ENCODE results near the gene PDE1C. TPM values are rescaled to one million over a fixed set of nuclear protein-coding genes. Genes with fewer than 3 reads are reported as not detected.

The PDE1C gene
- total and polyA plus RNA-seq, 8 donors, result 1.2 to 4.2 (median 2.2) TPM

DNA sequence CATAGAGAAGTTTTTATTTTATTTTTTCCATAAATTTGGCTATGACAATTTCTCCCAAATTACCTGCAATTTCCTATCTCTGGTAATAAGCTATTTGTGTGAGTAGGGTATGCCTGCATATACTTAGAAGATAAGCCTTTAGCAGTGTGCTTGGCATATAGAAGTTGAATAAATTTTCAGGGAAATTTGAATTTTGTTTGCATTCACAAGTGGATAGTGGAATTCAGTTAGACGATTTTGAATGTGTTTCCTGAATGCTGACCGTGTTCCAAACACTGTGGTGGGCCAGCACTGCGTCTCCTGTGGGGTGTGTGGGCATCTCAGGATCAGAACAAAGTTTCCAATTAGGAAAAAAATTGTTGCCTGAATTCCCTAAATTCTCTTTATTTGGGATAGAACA is 283.9 kb downstream of the PDE1C start:
- no peaks in the 10 kb centered on the region for H3K9me3 ChIP-seq
- ATAC-seq (no peak), DNase-seq (no peak), FAIRE-seq (no peak)
- TF ChIP-seq, protein P1, sequence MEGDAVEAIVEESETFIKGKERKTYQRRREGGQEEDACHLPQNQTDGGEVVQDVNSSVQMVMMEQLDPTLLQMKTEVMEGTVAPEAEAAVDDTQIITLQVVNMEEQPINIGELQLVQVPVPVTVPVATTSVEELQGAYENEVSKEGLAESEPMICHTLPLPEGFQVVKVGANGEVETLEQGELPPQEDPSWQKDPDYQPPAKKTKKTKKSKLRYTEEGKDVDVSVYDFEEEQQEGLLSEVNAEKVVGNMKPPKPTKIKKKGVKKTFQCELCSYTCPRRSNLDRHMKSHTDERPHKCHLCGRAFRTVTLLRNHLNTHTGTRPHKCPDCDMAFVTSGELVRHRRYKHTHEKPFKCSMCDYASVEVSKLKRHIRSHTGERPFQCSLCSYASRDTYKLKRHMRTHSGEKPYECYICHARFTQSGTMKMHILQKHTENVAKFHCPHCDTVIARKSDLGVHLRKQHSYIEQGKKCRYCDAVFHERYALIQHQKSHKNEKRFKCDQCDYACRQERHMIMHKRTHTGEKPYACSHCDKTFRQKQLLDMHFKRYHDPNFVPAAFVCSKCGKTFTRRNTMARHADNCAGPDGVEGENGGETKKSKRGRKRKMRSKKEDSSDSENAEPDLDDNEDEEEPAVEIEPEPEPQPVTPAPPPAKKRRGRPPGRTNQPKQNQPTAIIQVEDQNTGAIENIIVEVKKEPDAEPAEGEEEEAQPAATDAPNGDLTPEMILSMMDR (IDR thresholded peaks at IDR 0.05), result no peak
- H3K27me3 ChIP-seq, result no peaks in the 10 kb centered on the region
- H3K36me3 ChIP-seq, result no peaks in the 10 kb centered on the region
- WGBS, 2 donors, result 75 to 85% methylated on average over 3 of the region's 3 CpGs
- intact Hi-C loops (cut with DNase I), result loop anchor here in 1 of 3 donors (10.0 kb wide), 1 partner anchor 378 kb away; no protein-coding TSS in a partner anchor
- no peak overlapping the region for H3K4me3 ChIP-seq
- no peaks in the 10 kb centered on the region for H3K4me1 ChIP-seq
- H3K27ac ChIP-seq, result no peak overlapping the region

GRCh38 chr7:31785101-31785500 is 285.1 kb downstream of the PDE1C start:
- Histone ChIP-seq H3K36me3 (no peaks in the 10 kb centered on the region), H3K27ac (no peak overlapping the region), H3K27me3 (no peaks in the 10 kb centered on the region), H3K9me3 (no peaks in the 10 kb centered on the region), H3K4me3 (no peak overlapping the region), H3K4me1 (no peaks in the 10 kb centered on the region)
- TF ChIP-seq, protein P1 (IDR thresholded peaks at IDR 0.05), result no peak
- 65 to 84% methylated on average over 2 of the region's 2 CpGs for WGBS, 2 donors
- no peak for ATAC-seq
- DNase-seq, result no peak
- FAIRE-seq, result no peak
- intact Hi-C loops (cut with DNase I), result loop anchor here in 1 of 3 donors (10.0 kb wide), 1 partner anchor 380 kb away; no protein-coding TSS in a partner anchor

GRCh38 chr7:31783221-31783620 is 287.0 kb downstream of the PDE1C start:
- ATAC-seq (no peak), FAIRE-seq (no peak), DNase-seq (no peak)
- Histone ChIP-seq H3K27me3 (no peaks in the 10 kb centered on the region), H3K4me3 (no peak overlapping the region), H3K9me3 (no peaks in the 10 kb centered on the region), H3K36me3 (no peaks in the 10 kb centered on the region), H3K4me1 (no peaks in the 10 kb centered on the region), H3K27ac (no peak overlapping the region)
- TF ChIP-seq, protein P1 (IDR thresholded peaks at IDR 0.05), result no peak
- intact Hi-C loops (cut with DNase I), result loop anchor here in 1 of 3 donors (10.0 kb wide), 1 partner anchor 382 kb away; no protein-coding TSS in a partner anchor
- WGBS, 2 donors, result 40 to 48% methylated on average over 2 of the region's 2 CpGs

GRCh38 chr7:31782411-31782991 is 287.7 kb downstream of the PDE1C start:
- WGBS, 2 donors, result 32 to 36% methylated on average over 7 of the region's 7 CpGs
- DNase-seq (peak in 1 of 6 donors; percentile 20), ATAC-seq (peak; percentile 48 to 88 (median 82)), FAIRE-seq (no peak)
- intact Hi-C loops (cut with DNase I), result loop anchor here in 1 of 3 donors (10.0 kb wide), 1 partner anchor 382 kb away; no protein-coding TSS in a partner anchor
- TF ChIP-seq, protein P1 (IDR thresholded peaks at IDR 0.05), result peak; percentile 61 to 79 (median 66)
- Histone ChIP-seq H3K4me1 (no peaks in the 10 kb centered on the region), H3K27me3 (no peaks in the 10 kb centered on the region), H3K4me3 (no peak overlapping the region), H3K36me3 (no peaks in the 10 kb centered on the region), H3K9me3 (no peaks in the 10 kb centered on the region), H3K27ac (no peak overlapping the region)

DNA sequence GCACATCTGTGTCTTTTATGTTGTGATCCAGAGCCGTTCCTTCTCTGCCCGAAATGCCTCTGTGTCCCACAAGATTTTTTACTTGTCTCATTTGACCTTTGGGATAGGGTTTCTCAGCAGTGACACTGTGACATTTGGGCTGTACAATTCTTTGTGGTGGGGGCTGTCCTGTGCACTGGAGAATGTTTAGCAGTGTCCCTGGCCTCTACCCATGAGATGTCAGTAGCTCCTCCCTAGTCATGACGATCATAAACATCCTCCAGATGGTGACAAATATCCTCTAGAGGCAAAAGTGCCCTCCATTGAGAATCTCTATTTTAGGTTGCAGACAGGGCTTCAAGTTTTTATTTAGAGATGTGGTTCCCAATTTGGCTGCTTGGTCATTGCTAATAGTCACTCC is 291.9 kb downstream of the PDE1C start:
- TF ChIP-seq, protein P1 (IDR thresholded peaks at IDR 0.05), result no peak
- no peak overlapping the region for H3K27ac ChIP-seq
- 72 to 86% methylated on average over 3 of the region's 3 CpGs for WGBS, 2 donors
- H3K27me3 ChIP-seq, result no peaks in the 10 kb centered on the region
- no peaks in the 10 kb centered on the region for H3K9me3 ChIP-seq
- H3K36me3 ChIP-seq, result no peaks in the 10 kb centered on the region
- intact Hi-C loops (cut with DNase I), result no loop called here
- no peak overlapping the region for H3K4me3 ChIP-seq
- ATAC-seq, result no peak
- DNase-seq, result no peak
- H3K4me1 ChIP-seq, result peaks cover 0 to 4% (median 0%) of the 10 kb centered on the region in 3 donors
- FAIRE-seq, result no peak

Data from pancreas (tissue), 10 donors.